GM19455 (cell line): ENCODE measurements around the gene CENPE.

Experiments
- ATAC-seq: cut with Tn5 transposase; IDR thresholded peaks from one replicate; pipeline ENCODE4 v1.9.1; 2021; ENCODE audit not compliant: unreplicated experiment

CENPE gene

DNA sequence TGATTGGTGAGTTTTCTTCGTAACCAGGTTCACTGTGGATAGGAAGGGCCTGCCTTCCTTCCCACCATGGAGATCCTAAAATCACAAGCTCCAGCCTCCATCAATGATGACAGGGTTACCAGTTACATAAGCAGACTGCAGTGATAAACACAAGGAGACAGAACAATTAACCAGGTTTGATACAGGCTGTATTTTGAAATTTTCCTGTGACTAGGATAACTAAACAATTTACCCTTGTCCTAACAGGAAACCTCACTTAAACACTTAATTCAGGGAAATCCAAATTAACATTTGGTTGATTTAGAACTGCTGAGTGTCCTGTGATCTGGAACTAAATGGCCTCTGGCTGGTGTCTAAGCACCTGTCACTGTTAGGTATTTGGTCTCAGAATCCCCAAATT is 118.5 kb downstream of the CENPE start:
- no peak for ATAC-seq

- peak; percentile 54 for ATAC-seq
Observed at GRCh38 chr4:103076747-103077347, 121.3 kb downstream of the CENPE start, which contains the start of gene SLC9B2. SLC9B2 (minus strand) TSS chr4:103076761; CDS start chr4:103067550, 9,211 bp downstream.

GRCh38 chr4:103075894-103076746 is 122.0 kb downstream of the CENPE start:
- ATAC-seq, result peak; percentile 62

GRCh38 chr4:103075435-103075893 is 122.7 kb downstream of the CENPE start:
- ATAC-seq, result peak; percentile 1

DNA sequence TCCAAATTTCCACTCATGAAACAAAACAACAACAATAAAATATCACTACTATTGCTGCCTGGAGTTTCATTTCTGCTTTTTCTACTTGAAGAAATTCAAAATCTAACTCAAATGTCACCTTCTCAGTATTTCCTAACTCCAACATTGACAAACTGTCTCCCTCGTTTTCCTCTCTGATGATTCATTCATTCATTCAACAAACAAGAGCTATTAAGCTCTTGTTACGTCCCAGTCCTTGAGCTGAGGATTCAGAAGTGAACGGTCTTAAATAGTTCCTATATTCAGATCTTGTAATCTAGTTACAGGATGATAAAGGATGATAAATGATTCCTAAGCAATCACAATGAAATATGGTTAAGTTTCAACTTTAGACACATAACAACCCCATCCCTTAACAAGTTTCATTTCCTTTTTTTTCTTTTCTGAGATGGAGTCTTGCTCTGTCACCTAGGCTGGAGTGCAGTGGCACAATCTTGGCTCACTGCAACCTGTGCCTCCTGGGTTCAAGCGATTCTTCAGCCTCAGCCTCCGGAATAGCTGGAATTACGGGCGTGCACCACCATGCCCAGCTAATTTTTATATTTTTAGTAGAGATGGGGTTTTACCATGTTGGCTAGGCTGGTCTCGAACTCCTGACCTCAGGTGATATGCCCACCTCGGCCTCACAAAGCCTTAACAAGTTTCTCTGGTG is 123.3 kb downstream of the CENPE start:
- no peak for ATAC-seq

DNA sequence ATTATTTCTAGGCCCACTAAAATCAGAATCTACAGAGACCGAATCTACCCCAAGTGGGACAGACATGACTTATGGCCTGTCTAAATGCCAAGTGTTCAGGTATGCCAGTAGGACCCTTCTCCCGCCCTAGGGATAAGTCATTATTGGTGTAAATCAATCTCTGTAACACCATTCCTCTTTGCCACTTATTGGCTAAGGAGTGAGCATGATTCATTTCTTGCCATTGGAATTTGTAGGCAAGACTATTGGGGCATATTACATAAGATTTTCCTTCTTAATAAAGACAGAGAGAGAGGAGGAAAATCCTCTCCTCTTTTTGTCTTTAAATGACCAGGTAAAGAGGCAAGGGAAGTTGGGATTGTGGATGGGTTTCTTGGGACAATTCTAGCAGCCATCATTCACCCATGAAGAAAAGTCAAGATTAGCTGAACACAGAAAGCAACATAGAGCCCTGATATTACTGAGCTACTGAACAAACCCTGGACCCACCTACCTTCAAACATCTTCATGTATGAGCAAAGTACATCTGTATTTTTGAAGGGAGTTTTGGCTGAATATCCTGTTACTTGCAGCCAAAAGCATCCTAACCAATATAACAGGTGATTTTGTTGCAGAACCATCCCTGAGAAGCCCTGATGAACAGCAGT is 124.2 kb downstream of the CENPE start:
- no peak for ATAC-seq

GRCh38 chr4:103067841-103068547 is 130.1 kb downstream of the CENPE start:
- no peak for ATAC-seq

GRCh38 chr4:103060453-103061148 is 137.5 kb downstream of the CENPE start:
- ATAC-seq, result no peak
